Measurements from ENCODE around the gene ALG3. TPM values are rescaled to one million over a fixed set of nuclear protein-coding genes. Genes with fewer than 3 reads are reported as not detected.

The ALG3 gene
- total and polyA plus RNA-seq, 2 donors, result 17.0 to 49.5 TPM

DNA sequence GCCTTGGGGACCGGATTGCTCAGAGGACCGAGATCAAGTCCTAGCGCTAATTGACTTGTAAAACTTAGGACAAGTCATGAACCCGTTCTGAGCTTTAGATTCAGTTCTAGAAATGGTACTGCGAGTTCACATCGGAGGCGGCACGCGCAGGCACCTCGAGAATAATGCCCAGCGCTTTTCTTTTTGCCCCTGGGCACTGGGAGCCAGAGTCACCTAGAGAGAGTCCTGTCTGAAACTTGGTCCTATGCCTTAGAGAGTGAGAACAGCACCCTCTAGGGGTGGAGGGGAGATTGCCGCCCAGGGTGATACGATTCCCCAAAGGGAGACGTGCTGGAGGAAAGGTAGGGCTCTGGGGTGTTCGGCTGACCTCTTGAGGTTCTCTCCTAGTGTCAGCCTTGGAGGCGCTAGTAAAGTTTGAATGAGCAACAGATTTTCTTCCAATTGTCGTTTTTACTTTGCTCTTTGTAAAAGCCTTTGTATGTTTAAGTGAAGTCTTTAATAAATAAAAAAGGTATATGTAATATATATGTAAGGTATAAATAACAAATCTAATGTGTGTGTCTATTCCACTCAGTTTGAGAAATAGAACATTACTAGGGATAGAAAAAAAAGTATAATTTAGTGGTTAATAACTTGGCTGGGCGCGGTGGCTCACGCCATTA lies 1.5 kb upstream of the ALG3 start:
- peak overlapping the region; percentile 86 for H3K4me3 ChIP-seq (ENCODE audit: low read depth, low read length)
- peak; percentile 39 for DNase-seq (ENCODE audit: extremely low spot score)
- 13% methylated on average over 20 of the region's 20 CpGs for WGBS

DNA sequence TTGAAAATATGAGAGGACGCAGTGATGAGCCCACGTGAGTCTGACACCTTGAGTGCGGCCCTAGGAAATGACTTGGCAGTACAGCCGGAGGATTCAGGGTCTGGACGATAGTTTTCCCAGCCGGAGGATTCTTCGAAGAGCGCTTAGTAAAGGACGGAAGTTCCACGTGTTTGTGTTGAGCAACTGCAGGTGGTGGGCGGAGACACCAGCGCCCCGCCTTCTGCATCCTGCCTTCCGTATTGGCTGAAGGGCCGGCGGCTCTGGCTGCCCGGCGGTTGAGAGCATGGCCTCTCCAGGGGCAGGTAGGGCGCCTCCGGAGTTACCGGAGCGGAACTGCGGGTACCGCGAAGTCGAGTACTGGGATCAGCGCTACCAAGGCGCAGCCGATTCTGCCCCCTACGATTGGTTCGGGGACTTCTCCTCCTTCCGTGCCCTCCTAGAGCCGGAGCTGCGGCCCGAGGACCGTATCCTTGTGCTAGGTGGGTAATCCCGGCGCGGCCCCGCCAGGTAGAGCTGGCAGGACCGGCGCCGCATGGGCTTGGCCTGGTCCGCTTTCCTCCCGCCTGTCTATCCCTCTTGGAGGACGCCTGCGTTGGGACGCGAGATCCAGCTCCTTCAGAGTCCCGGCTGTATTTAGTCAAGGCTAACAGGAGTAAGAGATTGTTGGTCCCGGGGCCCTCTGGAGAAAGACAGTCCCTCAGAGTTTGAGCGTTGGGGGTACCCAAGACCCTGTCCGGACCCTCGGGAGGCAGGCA lies 827 bp upstream of the ALG3 start, which contains the start of gene EEF1AKMT4:
TSS of gene EEF1AKMT4 (plus strand) at position 261 of the 755 bp plus-strand sequence. CDS start at position 284, 23 bp downstream.
- Histone ChIP-seq H3K4me1 (ENCODE audit: insufficient read depth) (no peaks in the 10 kb centered on the region), H3K27ac (ENCODE audit: low read depth) (peak within 1 kb of the TSS; percentile 63), H3K4me3 (ENCODE audit: low read depth, low read length) (peak within 1 kb of the TSS; percentile 86), H3K36me3 (ENCODE audit: insufficient read depth) (peaks cover under 1% of the 10 kb centered on the region)
- peak; percentile 88 for DNase-seq (ENCODE audit: extremely low spot score)
- under 1% methylated on average over 54 of the region's 54 CpGs for WGBS

More for the DNA sequence above, 1.5 kb upstream of the ALG3 start:
- H3K4me1 ChIP-seq (ENCODE audit: insufficient read depth), result no peaks in the 10 kb centered on the region
- H3K27ac ChIP-seq (ENCODE audit: low read depth), result no peak overlapping the region
- H3K36me3 ChIP-seq (ENCODE audit: insufficient read depth), result no peaks in the 10 kb centered on the region

GRCh38 chr3:184242297-184242685 lies 6.5 kb downstream of the ALG3 start:
- no peak for DNase-seq (ENCODE audit: extremely low spot score)
- 82% methylated on average over 5 of the region's 5 CpGs for WGBS

GRCh38 chr3:184241447-184242296 lies 7.1 kb downstream of the ALG3 start:
- 20% methylated on average over 46 of the region's 46 CpGs for WGBS
- no peak for DNase-seq (ENCODE audit: extremely low spot score)
- Histone ChIP-seq H3K27ac (ENCODE audit: low read depth) (no peak overlapping the region), H3K4me3 (ENCODE audit: low read depth, low read length) (no peak overlapping the region), H3K36me3 (ENCODE audit: insufficient read depth) (peaks cover 3% of the 10 kb centered on the region), H3K4me1 (ENCODE audit: insufficient read depth) (no peaks in the 10 kb centered on the region)

More at GRCh38 chr3:184242297-184242685, 6.5 kb downstream of the ALG3 start:
- H3K27ac ChIP-seq (ENCODE audit: low read depth), result no peak overlapping the region
- no peaks in the 10 kb centered on the region for H3K4me1 ChIP-seq (ENCODE audit: insufficient read depth)
- H3K4me3 ChIP-seq (ENCODE audit: low read depth, low read length), result no peak overlapping the region
- peaks cover 3% of the 10 kb centered on the region for H3K36me3 ChIP-seq (ENCODE audit: insufficient read depth)

DNA sequence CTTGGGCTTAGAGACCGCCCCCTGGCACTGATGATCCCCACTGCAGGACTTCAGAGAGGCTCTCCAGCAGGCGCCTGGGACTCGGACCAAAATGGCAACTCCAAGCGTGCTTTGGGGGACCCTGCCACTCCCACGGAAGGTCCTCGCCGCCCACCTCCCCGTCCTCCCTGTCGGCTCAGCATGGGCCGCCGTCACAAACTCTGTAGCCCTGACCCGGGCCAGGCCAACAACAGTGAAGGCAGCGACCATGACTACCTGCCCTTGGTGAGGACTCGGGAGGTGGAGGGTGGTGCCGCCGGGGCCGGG lies 7.7 kb downstream of the ALG3 start:
- Histone ChIP-seq H3K27ac (ENCODE audit: low read depth) (no peak overlapping the region), H3K4me3 (ENCODE audit: low read depth, low read length) (no peak overlapping the region), H3K4me1 (ENCODE audit: insufficient read depth) (no peaks in the 10 kb centered on the region), H3K36me3 (ENCODE audit: insufficient read depth) (peaks cover 3% of the 10 kb centered on the region)
- WGBS, result 26% methylated on average over 17 of the region's 17 CpGs
- no peak for DNase-seq (ENCODE audit: extremely low spot score)

DNA sequence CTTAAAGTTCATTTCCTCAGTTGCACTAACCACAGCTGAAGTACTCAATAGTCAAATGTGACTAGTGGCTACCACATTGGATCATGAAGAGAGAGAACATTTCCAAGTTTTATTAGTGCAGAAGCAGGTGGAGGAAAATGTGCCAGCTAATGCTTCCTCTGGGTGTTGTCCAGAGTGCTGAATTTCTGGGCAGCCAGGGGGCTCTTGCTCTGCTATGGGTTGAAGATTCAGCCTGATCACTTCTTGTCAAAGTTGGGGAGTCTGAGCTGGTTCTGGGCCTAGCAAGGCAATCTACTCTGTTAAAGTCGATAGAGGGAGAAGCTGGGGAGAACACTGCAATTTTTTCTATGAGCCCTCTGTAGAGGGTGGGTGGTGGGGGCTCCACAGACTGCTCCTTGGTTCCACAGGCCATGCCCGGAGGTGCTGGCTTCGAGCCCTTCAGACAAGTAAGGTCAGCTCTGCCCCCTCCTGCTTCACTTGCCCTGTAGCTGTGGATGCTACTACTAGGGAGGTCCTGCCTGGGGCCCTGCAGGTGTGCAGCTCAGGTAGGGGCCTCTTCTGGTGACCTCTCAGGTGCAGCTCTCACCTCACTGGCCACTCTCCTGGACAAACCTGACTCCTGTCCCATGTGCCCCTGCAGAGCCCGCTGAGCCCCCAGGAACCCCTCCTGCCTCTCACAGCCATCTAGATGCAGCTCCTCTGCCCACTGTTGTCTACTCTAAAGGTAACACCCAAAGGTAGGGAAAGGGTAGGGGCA lies 8.2 kb downstream of the ALG3 start:
- Histone ChIP-seq H3K4me3 (ENCODE audit: low read depth, low read length) (no peak overlapping the region), H3K36me3 (ENCODE audit: insufficient read depth) (peaks cover 3% of the 10 kb centered on the region), H3K4me1 (ENCODE audit: insufficient read depth) (no peaks in the 10 kb centered on the region), H3K27ac (ENCODE audit: low read depth) (no peak overlapping the region)
- 75% methylated on average over 4 of the region's 4 CpGs for WGBS
- DNase-seq (ENCODE audit: extremely low spot score), result no peak

DNA sequence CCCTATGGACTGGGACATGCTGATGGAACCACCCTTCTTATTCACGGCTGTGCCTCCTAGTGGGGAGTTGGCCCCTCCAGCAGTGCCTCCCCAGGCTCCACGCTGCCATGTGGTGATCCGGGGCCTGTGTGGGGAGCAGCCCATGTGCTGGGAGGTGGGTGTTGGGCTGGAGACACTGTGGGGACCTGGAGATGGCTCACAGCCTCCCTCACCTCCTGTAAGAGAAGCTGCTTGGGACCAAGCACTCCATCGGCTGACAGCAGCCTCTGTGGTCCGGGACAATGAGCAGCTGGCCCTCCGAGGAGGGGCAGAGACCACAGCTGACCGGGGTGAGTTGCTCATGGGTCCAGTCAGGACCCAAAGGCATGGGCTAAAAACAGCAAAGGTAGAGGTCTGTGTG lies 9.1 kb downstream of the ALG3 start:
- H3K36me3 ChIP-seq (ENCODE audit: insufficient read depth), result peaks cover 3% of the 10 kb centered on the region
- 78% methylated on average over 7 of the region's 7 CpGs for WGBS
- no peak for DNase-seq (ENCODE audit: extremely low spot score)

DNA sequence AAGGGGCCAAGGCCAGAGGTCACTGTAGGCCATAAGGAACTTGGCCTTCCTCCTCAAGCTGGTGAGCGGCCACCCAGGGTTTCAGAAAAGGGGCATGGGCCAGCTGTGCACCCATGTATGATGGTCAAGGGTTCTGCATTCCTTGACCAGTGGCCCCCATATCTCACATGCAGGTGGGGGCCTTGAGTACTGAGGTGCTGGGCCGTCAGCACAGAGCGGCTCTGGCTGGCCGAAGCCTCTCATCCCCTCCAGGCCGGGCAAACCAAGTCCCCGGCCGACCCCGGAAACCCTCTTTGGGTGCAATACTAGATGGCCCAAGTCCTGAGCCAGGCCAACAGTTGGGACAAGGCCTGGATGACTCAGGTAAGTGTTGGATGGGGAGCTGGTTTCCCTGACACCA lies 9.5 kb downstream of the ALG3 start:
- Histone ChIP-seq H3K4me1 (ENCODE audit: insufficient read depth) (no peaks in the 10 kb centered on the region), H3K36me3 (ENCODE audit: insufficient read depth) (no peaks in the 10 kb centered on the region), H3K27ac (ENCODE audit: low read depth) (no peak overlapping the region), H3K4me3 (ENCODE audit: low read depth, low read length) (no peak overlapping the region)
- WGBS, result 94% methylated on average over 8 of the region's 8 CpGs
- DNase-seq (ENCODE audit: extremely low spot score), result no peak

More for the DNA sequence above, 9.1 kb downstream of the ALG3 start:
- Histone ChIP-seq H3K4me1 (ENCODE audit: insufficient read depth) (no peaks in the 10 kb centered on the region), H3K27ac (ENCODE audit: low read depth) (no peak overlapping the region), H3K4me3 (ENCODE audit: low read depth, low read length) (no peak overlapping the region)

GRCh38 chr3:184238246-184238818 lies 10.4 kb downstream of the ALG3 start:
- Histone ChIP-seq H3K27ac (ENCODE audit: low read depth) (no peak overlapping the region), H3K36me3 (ENCODE audit: insufficient read depth) (no peaks in the 10 kb centered on the region), H3K4me3 (ENCODE audit: low read depth, low read length) (no peak overlapping the region), H3K4me1 (ENCODE audit: insufficient read depth) (no peaks in the 10 kb centered on the region)
- WGBS, result 76% methylated on average over 13 of the region's 13 CpGs
- no peak for DNase-seq (ENCODE audit: extremely low spot score)

DNA sequence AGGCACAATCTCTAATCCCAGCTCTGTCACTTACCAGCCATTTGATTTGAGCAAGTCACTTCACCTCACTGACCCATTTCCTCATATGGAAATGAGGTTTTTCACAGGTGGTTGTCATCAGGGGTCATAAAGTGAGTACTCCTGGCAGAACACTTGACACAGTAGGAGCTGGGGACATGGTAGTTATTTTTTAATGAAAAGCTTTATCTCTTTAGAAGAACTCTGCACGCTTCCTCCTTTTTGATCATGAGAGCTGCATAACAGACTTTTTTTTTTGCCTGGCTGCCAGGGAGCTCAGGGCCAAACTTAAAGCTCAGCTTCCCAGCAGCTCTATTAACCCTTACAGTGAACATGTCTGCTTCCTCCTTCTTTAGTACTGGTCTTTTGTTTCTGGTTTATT lies 11.0 kb downstream of the ALG3 start:
- Histone ChIP-seq H3K4me3 (ENCODE audit: low read depth, low read length) (no peak overlapping the region), H3K4me1 (ENCODE audit: insufficient read depth) (no peaks in the 10 kb centered on the region), H3K27ac (ENCODE audit: low read depth) (no peak overlapping the region), H3K36me3 (ENCODE audit: insufficient read depth) (no peaks in the 10 kb centered on the region)
- 21% methylated on average over 1 of the region's 1 CpG for WGBS
- no peak for DNase-seq (ENCODE audit: extremely low spot score)

DNA sequence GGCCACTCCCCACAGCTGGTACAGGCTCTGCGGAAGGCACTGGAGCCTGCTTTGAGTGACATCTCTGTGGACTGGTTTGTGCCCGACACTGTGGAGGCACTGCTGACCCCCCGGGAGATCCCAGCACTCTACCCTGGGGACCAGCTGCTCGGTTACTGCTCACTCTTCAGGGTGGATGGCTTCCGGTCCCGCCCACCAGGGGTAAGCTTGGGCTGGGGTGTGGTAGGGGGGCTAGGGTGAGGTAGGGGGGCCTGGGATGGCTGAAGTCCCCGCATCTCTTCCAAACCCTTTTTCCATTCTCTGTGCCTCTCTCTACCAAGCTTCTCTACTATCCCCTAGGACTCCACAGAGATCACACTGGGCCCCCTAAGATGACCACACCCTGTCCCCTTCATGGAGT lies 11.6 kb downstream of the ALG3 start:
- no peak for DNase-seq (ENCODE audit: extremely low spot score)
- 71% methylated on average over 7 of the region's 7 CpGs for WGBS
- Histone ChIP-seq H3K27ac (ENCODE audit: low read depth) (no peak overlapping the region), H3K36me3 (ENCODE audit: insufficient read depth) (no peaks in the 10 kb centered on the region), H3K4me3 (ENCODE audit: low read depth, low read length) (no peak overlapping the region), H3K4me1 (ENCODE audit: insufficient read depth) (no peaks in the 10 kb centered on the region)

DNA sequence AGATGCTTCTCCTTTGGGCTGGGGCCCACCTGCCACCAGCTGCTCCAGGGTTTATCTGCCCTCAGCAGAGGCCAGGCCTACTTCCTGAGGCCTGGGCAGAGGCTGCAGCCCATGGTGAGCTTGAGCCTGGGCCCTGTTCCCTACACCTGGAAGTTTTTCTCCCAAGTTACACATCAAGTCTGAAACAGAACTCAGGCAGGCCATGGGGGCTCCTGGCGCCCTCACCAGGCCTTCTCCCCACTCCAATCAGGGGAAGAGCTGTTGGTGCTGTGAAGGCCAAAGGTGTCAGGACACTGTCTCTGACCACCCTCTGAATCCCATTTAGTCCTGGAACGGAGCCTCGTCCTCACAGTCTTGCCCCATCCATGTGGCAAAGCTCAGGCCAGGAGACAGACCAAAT lies 12.1 kb downstream of the ALG3 start:
- H3K4me3 ChIP-seq (ENCODE audit: low read depth, low read length), result no peak overlapping the region
- 78% methylated on average over 3 of the region's 3 CpGs for WGBS
- H3K27ac ChIP-seq (ENCODE audit: low read depth), result no peak overlapping the region
- no peaks in the 10 kb centered on the region for H3K36me3 ChIP-seq (ENCODE audit: insufficient read depth)
- H3K4me1 ChIP-seq (ENCODE audit: insufficient read depth), result no peaks in the 10 kb centered on the region
- no peak for DNase-seq (ENCODE audit: extremely low spot score)

DNA sequence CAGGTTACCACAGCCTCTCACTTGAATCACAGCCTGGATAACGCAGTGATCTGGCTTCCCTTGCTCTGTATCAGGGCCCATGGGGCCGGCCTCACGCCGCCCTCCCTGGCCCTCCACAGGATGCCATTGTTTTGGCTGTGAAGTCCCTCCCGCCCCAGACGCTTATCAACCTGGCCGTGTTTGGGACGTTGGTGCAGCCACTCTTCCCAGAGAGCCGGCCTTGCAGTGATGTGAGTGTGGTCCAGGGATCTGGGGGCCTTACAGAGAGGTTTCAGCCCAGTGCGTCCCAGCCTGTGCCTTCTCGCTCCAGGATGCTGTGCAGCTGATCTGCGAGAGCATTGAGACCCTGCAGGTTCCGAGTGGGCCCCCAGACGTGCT lies 12.7 kb downstream of the ALG3 start:
- no peaks in the 10 kb centered on the region for H3K36me3 ChIP-seq (ENCODE audit: insufficient read depth)
- no peaks in the 10 kb centered on the region for H3K4me1 ChIP-seq (ENCODE audit: insufficient read depth)
- no peak overlapping the region for H3K27ac ChIP-seq (ENCODE audit: low read depth)
- DNase-seq (ENCODE audit: extremely low spot score), result no peak
- no peak overlapping the region for H3K4me3 ChIP-seq (ENCODE audit: low read depth, low read length)
- WGBS, result 43% methylated on average over 14 of the region's 14 CpGs

Measured in urinary bladder (tissue), 4 donors.